Stimulated activated CD4-positive, alpha-beta T cell treated with anti-CD3 and anti-CD28 coated beads, Interleukin-15, amount 100 ng/mL, for 48 hours (primary cell): Measurements from ENCODE around the gene CCNI.
"Not testable (repeated sequence)": the region's sequence is repeated elsewhere in the genome, so short reads cannot be mapped to it uniquely, and the experiment has no call there.

Experiments used
- DNase-seq, 2 donors: peaks; one replicate each; pipeline ENCODE4 v3.0.0-alpha.2; 2020; ENCODE audit warnings: low read depth in 2 of 2

The CCNI gene, protein sequence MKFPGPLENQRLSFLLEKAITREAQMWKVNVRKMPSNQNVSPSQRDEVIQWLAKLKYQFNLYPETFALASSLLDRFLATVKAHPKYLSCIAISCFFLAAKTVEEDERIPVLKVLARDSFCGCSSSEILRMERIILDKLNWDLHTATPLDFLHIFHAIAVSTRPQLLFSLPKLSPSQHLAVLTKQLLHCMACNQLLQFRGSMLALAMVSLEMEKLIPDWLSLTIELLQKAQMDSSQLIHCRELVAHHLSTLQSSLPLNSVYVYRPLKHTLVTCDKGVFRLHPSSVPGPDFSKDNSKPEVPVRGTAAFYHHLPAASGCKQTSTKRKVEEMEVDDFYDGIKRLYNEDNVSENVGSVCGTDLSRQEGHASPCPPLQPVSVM

DNA sequence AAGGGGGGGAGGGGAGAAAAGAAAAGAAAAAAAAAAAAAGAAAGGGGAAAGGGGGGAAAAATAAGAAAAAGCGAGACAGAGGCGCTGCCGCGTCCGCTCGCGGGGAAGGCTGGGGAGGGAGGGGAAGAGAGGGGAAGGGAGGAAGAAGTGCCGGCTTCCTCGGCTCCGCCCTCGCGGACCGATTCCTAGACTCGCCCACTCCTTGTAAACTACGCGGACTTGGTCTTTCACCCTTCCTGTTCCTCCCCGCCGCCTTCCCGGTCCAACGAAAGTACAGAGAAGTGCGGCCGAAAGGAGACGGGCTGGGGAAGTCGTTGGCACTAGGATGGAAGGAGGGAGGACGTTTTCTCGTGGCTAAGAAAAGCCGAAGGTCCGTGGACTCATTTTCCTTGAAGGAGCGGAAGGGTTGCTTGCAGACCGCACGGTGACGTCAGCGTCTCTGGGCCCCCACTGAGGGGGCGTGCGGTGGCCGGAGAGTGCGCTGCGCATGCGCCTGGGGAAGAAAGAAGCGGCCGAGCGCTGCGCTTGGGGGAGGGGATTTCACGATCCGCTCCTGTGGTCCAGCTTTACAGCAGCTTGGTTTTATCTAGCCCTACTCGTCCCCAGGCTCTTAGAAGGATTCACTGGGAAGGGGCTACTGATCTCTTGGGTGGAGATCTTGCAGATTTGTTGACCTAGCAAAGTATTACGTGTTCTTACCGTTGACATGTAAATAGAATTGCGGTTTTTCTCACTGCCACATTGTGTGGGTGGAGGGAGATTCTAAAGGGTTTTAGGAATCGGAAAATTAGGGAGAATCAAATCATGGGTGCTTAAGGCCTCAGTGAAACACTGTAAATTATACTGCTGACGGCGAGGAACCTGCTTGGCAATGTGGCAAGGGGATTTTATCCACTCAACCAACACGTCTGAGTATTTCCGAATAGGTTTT lies at the start of gene CCNI:
Gene CCNI, minus strand, starts transcription at position 121 of the 931 bp plus-strand sequence. CDS start 9,627 bp downstream, outside the sequence.
- peak; percentile 88 to 91 for DNase-seq

DNA sequence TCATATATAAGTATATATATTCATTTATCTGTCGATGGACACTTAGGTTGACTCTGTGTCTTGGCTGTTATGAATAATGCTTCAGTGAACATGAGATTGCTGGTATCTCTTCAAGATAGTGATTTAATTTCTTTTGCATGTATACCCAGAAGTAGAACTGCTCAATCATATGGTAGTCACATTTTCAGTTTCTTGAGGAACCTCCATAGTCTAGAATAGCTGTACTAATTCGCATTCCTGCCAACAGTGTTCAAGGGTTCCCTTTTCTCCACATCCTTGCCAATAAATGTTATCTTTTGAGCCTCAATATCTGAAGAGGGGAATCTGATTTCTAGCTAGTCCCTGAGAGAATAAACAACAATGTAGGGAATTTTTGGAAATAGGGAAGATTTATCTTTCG lies 48.8 kb upstream of the CCNI start:
- DNase-seq, result no peak

DNA sequence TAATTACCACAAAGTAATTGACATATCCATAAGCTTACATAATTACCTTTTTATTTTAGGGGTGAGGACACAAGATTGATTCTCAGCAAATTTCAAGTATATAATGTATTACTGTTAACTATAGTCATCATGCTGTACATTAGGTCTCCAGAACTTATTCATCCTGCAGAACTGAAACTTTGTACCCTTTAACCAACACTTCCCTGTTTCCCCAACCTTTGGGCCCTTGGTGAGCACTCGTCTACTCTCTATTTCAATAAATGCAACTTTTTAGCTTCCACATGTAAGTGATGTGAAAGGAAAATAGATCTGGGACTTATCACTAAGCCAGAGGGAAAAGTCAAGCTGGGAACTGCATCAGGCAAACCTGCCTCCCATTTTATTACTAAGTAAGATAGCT lies 47.6 kb upstream of the CCNI start:
- DNase-seq, result no peak

DNA sequence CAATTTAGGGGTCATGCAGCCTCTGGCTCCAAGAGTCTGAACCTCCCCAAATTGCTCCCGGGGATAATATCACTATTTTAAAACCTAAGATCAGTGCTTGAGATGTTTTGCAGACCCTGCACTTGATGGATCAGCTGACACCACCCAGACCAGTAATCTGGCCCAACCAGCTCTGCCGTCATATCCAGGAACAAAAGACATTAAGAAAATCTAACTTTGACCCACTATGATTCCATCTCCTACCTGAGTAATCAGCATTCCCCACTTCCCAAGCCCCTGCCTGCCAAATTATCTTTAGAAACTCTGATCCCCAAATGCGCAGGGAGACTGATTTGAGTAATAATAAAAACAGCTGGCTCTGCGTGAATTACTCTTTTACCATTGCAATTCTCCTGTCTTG lies 46.9 kb upstream of the CCNI start:
- no peak for DNase-seq

DNA sequence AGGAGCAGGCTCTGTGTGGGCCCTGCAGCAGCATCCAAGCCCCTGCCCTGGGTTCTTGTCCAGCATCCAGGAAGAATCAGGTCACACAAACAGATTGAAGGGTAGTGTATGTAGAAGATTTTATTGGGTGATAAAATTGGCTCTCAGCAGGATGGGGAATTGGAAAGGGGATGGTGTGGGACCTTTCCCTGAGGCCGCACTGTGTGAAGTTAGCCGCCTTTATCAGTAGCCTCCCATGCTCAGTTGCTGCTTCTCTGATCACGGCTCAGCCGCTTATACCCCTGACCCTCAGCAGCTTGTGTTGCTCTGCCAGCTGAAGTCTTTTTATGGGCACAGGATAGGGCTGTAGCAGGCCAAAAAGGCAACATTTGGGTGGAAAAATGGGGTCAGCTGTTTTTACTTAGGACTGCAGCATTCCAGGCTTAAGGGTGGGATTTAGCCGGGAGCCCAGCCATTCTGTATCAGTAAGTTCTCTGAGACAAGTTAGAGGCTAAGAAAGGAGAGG lies 46.0 kb upstream of the CCNI start:
- DNase-seq, result no peak

DNA sequence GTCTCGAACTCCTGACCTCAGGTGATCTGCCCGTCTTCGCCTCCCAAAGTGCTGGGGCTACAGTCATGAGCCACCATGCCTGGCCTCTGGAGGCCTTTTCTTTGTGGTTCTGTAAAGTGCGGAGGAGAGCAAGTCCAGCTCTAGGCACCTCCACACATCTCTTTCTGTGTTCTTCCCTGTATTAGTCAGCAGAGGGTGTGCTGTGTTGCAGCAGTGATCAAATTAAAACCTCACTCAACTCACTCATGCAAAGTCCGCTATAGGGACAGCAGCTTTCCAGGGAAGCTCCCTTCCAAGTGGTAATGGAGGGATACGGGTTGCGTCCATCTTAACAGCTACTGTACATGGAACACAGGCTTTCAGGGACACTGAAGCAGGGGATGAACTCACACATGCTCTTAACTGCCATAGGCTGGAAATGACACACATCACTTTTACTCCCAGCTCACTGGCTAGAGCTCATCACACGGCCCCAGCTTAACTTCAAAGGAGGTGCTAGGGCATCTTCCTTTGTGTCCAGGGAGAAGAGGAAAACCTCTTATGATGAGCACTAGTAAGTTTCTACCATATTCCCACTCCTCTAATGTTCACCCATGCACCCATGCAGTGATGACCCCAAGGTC lies 45.2 kb upstream of the CCNI start:
- DNase-seq, result no peak

DNA sequence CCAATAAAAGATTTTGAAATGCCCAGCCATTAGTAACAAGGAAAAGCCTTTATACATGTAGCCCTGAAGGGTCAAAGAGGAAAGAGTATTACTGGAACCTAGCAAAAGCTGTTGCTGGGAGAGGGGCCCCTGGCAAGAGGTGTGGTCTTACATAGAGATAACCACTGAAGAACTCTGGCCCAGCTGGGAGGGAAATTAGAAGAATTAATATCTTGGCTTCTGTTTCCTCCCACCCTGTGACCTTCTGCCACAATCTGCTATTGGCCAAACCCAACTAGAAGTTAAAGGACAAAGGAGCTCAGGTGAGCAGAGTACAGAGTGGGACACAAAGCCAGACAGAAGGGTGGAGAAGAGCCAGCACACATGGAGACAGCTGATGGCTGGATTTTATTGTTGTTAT lies 41.9 kb upstream of the CCNI start:
- DNase-seq, result no peak

DNA sequence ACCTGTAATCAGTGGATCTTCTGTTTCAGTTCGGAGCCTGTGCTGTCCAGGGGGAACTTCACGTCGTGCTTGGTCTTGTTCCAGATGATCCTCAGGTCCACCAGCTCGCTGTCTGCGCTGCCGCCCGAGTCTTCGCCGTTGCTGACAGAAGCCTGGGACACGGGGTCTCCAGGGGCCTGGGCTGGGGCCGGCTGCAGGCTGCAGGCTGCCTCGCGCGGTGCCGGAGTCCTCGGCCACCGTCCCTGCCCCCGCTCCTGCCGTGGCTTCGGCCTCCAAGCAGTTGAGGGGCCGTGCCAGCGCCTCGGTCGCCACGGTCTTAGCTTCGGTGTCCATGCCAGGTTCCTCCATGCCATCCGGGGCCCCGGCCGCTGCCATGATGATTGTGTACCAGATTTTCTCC lies 37.3 kb upstream of the CCNI start:
- no peak for DNase-seq

DNA sequence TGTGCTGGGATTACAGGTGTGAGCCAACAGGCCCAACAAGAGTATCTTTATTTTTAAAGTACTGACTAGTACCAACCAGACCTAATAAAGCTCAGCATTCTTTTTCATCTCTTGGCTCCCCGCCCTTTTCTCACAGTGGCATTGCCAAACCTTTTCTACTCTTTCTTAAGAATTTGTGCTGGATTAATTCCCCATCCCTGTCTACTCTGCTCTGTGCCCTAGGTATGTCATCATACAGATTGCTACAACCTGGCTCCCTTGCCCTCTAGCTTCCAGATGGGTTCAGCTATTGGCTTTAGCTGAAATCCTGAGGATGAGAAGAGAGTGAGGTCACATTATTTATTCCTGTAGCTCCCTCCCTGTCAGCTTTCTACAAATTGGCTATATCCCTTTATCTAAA lies 34.9 kb upstream of the CCNI start:
- DNase-seq, result no peak

DNA sequence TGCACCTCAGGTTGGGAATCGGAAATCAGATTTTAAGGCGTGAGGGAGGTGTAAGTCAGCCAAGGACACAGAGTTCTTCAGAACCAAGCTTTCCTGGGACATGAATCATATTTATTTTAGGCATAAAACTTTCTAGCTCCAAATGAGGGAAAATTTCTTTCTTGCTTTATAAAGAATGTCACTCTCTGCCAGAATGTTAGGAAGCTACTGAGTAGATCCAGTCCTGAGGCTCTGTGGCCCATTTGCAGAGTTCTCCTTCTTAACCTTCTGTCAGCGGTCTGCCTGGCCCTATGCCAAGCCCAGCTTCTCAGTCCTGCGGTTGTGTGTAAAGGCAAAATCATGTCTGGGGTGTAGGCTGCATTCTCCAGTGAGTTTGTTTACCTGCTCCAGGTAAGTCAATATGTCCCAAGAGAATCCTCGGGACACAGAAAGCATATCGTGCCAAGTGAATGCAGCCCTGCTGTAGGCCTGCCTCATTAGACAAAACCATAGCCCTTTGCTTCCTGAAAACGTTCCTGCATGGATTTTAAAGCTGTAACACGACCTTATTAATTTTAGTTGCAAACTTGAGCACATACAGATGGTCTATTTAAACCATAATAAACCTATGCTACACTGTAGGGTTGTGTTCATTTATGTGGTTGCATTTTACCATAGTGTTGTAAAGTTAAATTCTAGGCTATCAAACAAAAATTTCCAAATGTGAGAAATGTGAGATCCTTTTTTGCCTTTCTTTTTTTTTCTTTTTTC lies 29.2 kb upstream of the CCNI start:
- DNase-seq, result no peak

DNA sequence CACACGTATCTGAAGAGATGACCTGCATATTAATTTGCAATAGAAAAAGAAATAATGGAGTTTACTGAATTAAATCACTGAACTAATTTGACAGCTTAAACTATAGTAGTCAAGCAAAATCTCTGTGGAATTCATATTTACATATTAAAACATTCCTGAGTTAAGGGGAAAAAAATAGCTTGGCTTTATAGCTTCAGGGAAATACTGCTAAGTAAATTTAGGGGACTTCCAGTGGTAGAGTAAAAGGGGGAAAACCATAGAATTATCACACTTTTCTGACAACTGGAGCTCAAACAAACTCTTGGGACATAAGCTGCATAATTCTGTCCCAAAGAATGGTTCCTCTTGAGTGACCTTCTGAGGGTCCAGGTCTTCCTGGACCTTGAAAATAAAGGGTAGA lies 28.6 kb upstream of the CCNI start:
- DNase-seq, result no peak

DNA sequence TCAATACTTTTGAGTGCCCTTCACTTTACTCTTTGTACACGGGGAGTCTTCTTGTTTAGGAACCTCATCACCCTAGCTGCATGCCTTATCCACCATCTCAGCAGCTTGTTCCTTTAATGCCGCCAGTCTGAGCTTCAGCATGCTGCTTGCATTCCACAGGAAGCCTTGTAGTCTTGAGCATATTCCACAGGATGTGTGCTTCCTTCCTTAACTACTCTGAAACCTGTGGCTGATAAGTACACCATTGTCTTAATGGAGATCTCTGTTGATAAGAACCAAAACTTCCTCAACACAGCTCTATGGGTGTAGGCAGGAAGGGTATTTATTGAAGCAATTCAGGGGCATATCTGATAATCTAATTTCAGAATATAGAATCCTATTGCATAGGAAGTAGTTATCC lies 24.4 kb upstream of the CCNI start:
- no peak for DNase-seq

DNA sequence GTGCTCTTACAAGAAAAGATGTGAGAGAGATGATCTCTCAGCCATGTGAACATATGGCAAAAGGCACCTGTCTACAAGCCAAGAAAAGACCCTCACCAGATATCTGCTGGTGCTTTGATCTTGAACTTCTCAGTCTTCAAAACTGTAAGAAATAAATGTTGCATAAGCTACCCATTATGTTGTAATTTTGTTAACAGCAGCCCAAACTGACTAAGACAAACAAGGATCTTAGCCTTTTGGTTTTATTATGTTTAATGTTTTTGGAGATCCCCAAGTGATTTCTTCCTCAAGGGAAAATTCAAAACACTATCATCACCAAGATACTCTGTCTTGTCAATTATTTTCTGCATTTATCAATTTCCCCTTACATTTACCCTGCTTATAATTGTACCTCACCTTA lies 21.8 kb upstream of the CCNI start:
- DNase-seq, result no peak

DNA sequence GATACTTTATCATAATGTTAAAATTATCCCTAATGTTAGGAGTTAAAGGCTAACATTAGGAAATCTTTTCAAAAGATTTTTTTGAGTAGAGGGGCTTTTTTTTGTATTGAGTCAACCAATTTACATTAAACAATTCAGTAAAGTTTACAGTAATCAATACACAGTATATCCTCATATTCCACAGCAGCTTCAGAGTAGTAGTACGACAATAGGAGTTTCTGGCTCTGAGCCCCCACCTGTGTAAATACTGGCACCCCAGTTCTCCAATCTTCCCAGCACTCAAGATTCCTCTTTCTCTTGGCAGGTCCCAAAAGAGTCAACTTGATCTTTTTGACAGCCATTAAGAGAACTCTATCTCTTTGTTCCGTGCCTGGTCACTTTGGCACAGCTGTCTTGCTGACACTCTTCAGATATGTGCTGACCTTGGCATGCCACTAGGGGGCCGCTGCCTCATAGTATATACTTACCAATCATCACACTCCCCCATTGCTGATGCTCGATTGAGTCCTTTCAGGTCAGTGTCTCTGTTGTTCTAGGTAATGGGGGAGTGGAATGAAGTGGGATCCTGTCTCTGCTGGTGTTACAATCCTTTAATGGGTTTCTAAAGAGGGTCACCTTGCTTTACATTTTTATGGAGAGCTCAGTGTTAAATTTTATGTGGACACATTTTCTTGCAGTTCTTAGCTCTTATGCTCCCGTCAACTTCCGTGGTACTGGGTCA lies 19.5 kb upstream of the CCNI start:
- DNase-seq, result peak; percentile 48 to 60

DNA sequence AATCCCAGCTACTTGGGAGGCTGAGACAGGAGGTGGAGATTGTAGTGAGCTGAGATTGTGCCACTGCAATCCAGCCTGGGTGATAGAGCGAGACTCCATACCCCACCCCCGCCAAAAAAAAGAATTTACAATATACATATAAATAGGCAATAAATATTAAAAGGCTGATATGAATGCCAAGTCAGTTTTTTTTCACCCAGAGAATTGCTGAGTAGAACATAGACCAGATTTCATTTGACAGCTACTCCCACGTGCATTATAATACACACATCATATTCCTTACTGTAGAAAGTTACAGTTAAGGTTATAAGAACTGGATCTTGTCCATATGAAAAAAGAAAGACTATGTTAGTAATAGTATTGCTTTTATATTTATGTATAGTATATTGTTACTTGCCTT lies 18.7 kb upstream of the CCNI start:
- no peak for DNase-seq

DNA sequence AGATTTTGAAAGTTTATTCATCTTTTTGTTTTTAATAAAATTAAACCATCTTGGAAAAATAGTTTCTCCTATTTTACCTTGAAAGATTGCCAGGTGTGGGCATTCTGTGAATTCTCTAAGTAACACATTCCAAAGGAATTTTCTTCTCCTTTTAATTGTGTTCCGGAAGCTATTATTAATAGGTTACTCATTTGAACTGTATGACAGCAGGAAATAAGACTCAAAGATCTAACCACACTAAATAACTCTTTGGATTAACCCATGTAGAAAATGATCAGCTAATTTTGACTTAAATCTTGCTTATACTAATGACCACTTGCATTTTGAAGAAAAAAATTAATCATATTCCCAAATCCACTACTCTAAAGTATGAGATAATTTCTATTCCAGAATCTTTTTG lies 17.6 kb upstream of the CCNI start:
- no peak for DNase-seq

DNA sequence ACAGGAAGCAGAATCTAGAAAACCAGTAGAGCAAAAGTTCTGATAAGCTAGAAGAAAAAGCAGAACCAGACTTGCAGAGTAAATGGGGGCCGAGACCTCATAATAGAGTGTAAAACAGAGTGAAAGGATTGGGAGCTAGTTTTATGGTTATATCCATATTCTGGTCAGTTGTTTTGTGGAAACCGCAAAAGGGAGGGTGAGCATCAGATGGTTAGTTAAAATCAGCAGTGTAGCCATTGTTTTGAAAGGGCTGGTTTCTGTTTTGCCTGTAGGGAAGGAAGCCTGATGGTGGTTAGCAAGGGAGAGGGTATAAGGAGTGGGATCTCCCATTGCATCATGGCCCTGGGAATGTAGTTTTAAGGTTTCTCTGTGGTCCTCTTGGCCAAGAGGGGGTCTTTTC lies 17.2 kb upstream of the CCNI start:
- no peak for DNase-seq

DNA sequence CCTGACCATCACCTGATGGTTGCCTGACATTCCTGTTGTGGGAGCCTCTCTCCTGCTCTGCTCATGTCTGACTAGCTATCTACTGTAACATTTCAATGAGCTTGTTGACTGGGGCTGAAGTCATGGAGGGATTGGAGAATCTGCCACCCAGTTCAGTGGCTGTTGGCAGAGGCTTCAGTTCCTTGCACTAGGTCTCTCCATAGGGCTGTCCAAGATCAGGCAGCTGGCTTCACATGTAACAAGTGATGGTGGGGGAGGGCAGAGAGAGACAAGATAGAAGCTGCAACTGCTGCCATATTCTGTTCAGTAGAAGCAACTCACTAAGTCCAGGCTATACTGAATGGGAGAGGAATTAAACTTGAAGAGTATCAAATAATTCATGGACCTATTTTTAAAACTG lies 14.1 kb upstream of the CCNI start:
- DNase-seq, result no peak

DNA sequence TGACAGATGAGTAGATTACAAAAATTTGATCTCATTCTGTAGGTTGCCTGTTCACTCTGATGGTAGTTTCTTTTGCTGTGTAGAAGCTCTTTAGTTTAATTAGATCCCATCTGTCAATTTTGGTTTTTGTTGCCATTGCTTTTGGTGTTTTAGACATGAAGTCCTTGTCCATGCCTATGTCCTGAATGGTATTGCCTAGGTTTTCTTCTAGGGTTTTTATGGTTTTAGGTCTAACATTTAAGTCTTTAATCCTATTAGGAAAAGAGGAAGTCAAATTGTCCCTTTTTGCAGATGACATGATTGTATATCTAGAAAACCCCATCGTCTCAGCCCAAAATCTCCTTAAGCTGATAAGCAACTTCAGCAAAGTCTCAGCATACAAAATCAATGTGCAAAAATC lies 11.2 kb upstream of the CCNI start:
- not testable (repeated sequence) for DNase-seq

DNA sequence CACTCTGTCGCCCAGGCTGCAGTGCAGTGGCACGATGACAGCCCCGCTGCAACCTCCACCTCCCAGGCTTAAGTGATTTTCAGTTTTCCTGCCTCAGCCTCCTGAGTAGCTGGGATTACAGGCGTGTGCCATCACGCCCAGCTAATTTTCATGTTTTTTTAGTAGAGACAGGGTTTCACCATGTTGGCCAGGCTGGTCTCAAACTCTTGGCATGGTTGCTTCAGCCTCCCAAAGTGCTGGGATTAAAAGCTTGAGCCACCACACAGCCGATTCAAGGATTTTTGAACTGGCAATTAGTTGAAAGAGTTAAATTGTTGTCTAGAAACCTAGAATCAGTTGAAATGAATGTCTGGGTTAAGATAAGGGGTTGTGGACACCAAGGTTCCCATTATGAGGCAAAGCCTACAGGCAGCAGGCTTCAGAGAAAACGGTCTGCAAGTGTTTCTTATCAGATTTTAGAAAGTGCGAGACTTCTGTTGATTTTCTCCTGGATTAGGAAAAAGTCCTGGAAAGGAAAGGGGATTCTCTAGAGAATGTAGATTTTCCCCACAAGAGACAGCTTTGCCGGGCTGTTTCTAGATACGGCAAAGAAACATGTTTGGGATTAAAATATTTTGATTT lies 8.3 kb upstream of the CCNI start:
- no peak for DNase-seq
